H1 (cell line): ENCODE results near the gene BBC3. TPM values are rescaled to one million over a fixed set of nuclear protein-coding genes. Genes with fewer than 3 reads are reported as not detected.
A peak's percentile ranks its signal among the peaks of the same experiment; 100 is the strongest.

Experiments
- CTCF ChIA-PET: fragments of 300-600 bp; sonication (Branson Sonifier 250); formaldehyde crosslinking; loops from one replicate; lab custom pipeline; 2021; ENCODE audit not compliant: partially characterized antibody; lab: Charles Lee
- POLR2A ChIA-PET: fragments of 300-600 bp; sonication (Branson Sonifier 250); formaldehyde crosslinking; loops from one replicate; lab custom pipeline; 2021; ENCODE audit warnings: inconsistent platforms; ENCODE audit not compliant: partially characterized antibody; lab: Charles Lee
- DNase-seq, 2 experiments: peaks; one replicate each; pipeline versions ENCODE4 v3.0.0 to v3.0.0-alpha.2; 2010 to 2022; ENCODE audit warnings: low spot score in 2 of 2, low read depth in 1 of 2, mixed read lengths in 1 of 2
- FAIRE-seq: peaks from 2 replicates; lab custom pipeline; 2011; peaks lifted over from hg19 to GRCh38; lab: Jason Lieb, UNC
- H2AFZ ChIP-seq: 2 replicates; pipeline ENCODE4 v1.8.1; 2012; ENCODE audit warnings: low read length, inconsistent platforms
- H2AK5ac ChIP-seq: 2 replicates; pipeline ENCODE4 v1.6.1; 2013; ENCODE audit warnings: low read depth, low read length
- H2BK120ac ChIP-seq: replicated peaks from 2 replicates; pipeline ENCODE3; 2013; ENCODE audit warnings: low read depth, low read length, inconsistent platforms
- H2BK12ac ChIP-seq: 2 replicates; pipeline ENCODE4 v1.6.1; 2013; ENCODE audit warnings: low read depth, low read length
- H2BK15ac ChIP-seq: 2 replicates; pipeline ENCODE4 v1.6.1; 2013; ENCODE audit warnings: low read length
- H2BK20ac ChIP-seq: 2 replicates; pipeline ENCODE4 v1.6.1; 2013; ENCODE audit warnings: low read length
- H2BK5ac ChIP-seq: 2 replicates; pipeline ENCODE4 v1.6.1; 2013; ENCODE audit warnings: low read depth, low read length
- H3K14ac ChIP-seq: 2 replicates; pipeline ENCODE4 v1.6.1; 2013; ENCODE audit warnings: inconsistent platforms; ENCODE audit not compliant: insufficient read length
- H3K18ac ChIP-seq: 2 replicates; pipeline ENCODE4 v1.6.1; 2013; ENCODE audit warnings: low read length; ENCODE audit errors: extremely low read depth
- H3K23ac ChIP-seq: 2 replicates; pipeline ENCODE4 v1.6.1; 2013; ENCODE audit warnings: inconsistent platforms; ENCODE audit not compliant: insufficient read length
- H3K23me2 ChIP-seq: 2 replicates; pipeline ENCODE4 v1.6.1; 2013; ENCODE audit warnings: low read depth, low read length
- H3K27ac ChIP-seq: 2 replicates; pipeline ENCODE4 v1.6.1; 2011; ENCODE audit warnings: low read depth, low read length, inconsistent platforms
- H3K27me3 ChIP-seq, 4 experiments: replicated peaks in 1 of 4; 1 replicate in 1 of 4; 2 replicates in 3 of 4; pipeline versions ENCODE4 v1.6.1 to v1.8.1; 2011 to 2013; ENCODE audit warnings: low read length in 3 of 4, mild to moderate bottlenecking in 3 of 4, inconsistent platforms in 2 of 4, mixed read lengths in 2 of 4, moderate library complexity in 1 of 4; ENCODE audit not compliant: control insufficient read depth in 3 of 4, insufficient read depth in 3 of 4; ENCODE audit errors: extremely low read depth in 1 of 4
- H3K36me3 ChIP-seq, 4 experiments: 2 replicates each; pipeline versions ENCODE4 v1.6.1 to v1.8.1; 2011 to 2013; ENCODE audit warnings: mild to moderate bottlenecking in 4 of 4, low read length in 3 of 4, moderate library complexity in 2 of 4, control low read depth in 1 of 4, inconsistent platforms in 1 of 4; ENCODE audit not compliant: insufficient read depth in 4 of 4, control insufficient read depth in 2 of 4
- H3K4ac ChIP-seq: replicated peaks from 2 replicates; pipeline ENCODE3; 2013; ENCODE audit warnings: low read length, low read depth, mixed read lengths, inconsistent platforms; ENCODE audit not compliant: insufficient read length
- H3K4me1 ChIP-seq, 4 experiments: replicated peaks in 1 of 4; 1 replicate in 1 of 4; 2 replicates in 3 of 4; pipeline versions ENCODE4 v1.6.1 to v1.8.1; 2011 to 2013; ENCODE audit warnings: low read length in 3 of 4, inconsistent platforms in 2 of 4, mixed read lengths in 1 of 4; ENCODE audit not compliant: insufficient read depth in 4 of 4, control insufficient read depth in 3 of 4
- H3K4me2 ChIP-seq, 2 experiments: 2 replicates each; pipeline versions ENCODE4 v1.6.1 to v1.8.1; 2011 to 2013; ENCODE audit warnings: low read depth in 2 of 2, low read length in 2 of 2, control low read depth in 1 of 2, inconsistent platforms in 1 of 2, mild to moderate bottlenecking in 1 of 2; ENCODE audit not compliant: insufficient read depth in 1 of 2
- H3K4me3 ChIP-seq, 4 experiments: fragments of 200-600, 300-600 bp in 1 of 4; sonication (generic), shearing (Covaris generic), sonication (Bioruptor Twin) in 1 of 4; 2 replicates each; pipeline versions ENCODE4 v1.5.1 to v1.8.1; 2011 to 2016; ENCODE audit warnings: low read length in 4 of 4, low read depth in 3 of 4, control low read depth in 2 of 4, inconsistent platforms in 2 of 4, mild to moderate bottlenecking in 2 of 4, mixed read lengths in 1 of 4, moderate library complexity in 1 of 4; ENCODE audit not compliant: insufficient read depth in 2 of 4; ENCODE audit errors: extremely low read depth in 1 of 4
- H3K56ac ChIP-seq: replicated peaks from 2 replicates; pipeline ENCODE3; 2013; ENCODE audit warnings: low read depth, mild to moderate bottlenecking, mixed read lengths, low read length, inconsistent platforms; ENCODE audit not compliant: insufficient read length
- H3K79me1 ChIP-seq: 2 replicates; pipeline ENCODE4 v1.6.1; 2013; ENCODE audit warnings: low read depth, low read length, control low read depth
- H3K79me2 ChIP-seq, 2 experiments: 2 replicates each; pipeline versions ENCODE4 v1.6.1 to v1.8.1; 2012 to 2013; ENCODE audit warnings: low read length in 2 of 2, mild to moderate bottlenecking in 2 of 2, inconsistent platforms in 1 of 2; ENCODE audit not compliant: insufficient read depth in 2 of 2, control insufficient read depth in 1 of 2
- H3K9ac ChIP-seq, 4 experiments: replicated peaks in 1 of 4; 1 replicate in 1 of 4; 2 replicates in 3 of 4; pipeline versions ENCODE4 v1.6.1 to v1.8.1; 2011 to 2013; ENCODE audit warnings: low read depth in 3 of 4, low read length in 3 of 4, control low read depth in 2 of 4, mild to moderate bottlenecking in 2 of 4, moderate library complexity in 2 of 4, inconsistent platforms in 1 of 4; ENCODE audit errors: extremely low read depth in 1 of 4
- H3K9me3 ChIP-seq, 2 experiments: 2 replicates each; pipeline versions ENCODE4 v1.6.1 to v1.8.1; 2012 to 2013; ENCODE audit warnings: mild to moderate bottlenecking in 2 of 2, moderate library complexity in 2 of 2, control low read depth in 1 of 2, inconsistent platforms in 1 of 2, low read depth in 1 of 2, low read length in 1 of 2, mixed read lengths in 1 of 2; ENCODE audit not compliant: insufficient read depth in 2 of 2
- H4K20me1 ChIP-seq, 2 experiments: replicated peaks in 1 of 2; 2 replicates each; pipeline versions ENCODE3 to v1.8.1; 2011 to 2013; ENCODE audit warnings: inconsistent platforms in 2 of 2, low read length in 2 of 2, mild to moderate bottlenecking in 1 of 2; ENCODE audit not compliant: insufficient read depth in 2 of 2, control insufficient read depth in 1 of 2
- H4K5ac ChIP-seq: 2 replicates; pipeline ENCODE4 v1.6.1; 2013; ENCODE audit warnings: low read length, low read depth, mixed read lengths, inconsistent platforms; ENCODE audit not compliant: insufficient read length
- H4K8ac ChIP-seq: 2 replicates; pipeline ENCODE4 v1.8.0; 2013; ENCODE audit warnings: mild to moderate bottlenecking, moderate library complexity, low read length, inconsistent platforms; ENCODE audit not compliant: insufficient read depth; ENCODE audit errors: extremely low read depth
- H4K91ac ChIP-seq: replicated peaks from 2 replicates; pipeline ENCODE3; 2013; ENCODE audit warnings: low read length, mixed read lengths, inconsistent platforms; ENCODE audit not compliant: insufficient read length
- POLR2A ChIP-seq, 2 experiments: IDR thresholded peaks; 1 replicate in 1 of 2; 2 replicates in 1 of 2; pipeline ENCODE4 v1.6.1; 2011; ENCODE audit warnings: low read depth in 2 of 2, low read length in 2 of 2, mild to moderate bottlenecking in 2 of 2; ENCODE audit errors: control extremely low read depth in 1 of 2
- SIN3A ChIP-seq, 2 experiments: IDR thresholded peaks in 1 of 2; conservative IDR thresholded peaks in 1 of 2; 2 replicates each; pipeline ENCODE4 v1.6.1; 2011 to 2012; ENCODE audit warnings: low read length in 2 of 2, improper control_type of control experiment in 1 of 2, low read depth in 1 of 2, mild to moderate bottlenecking in 1 of 2
- WGBS, 2 experiments: shearing (Covaris generic) in 1 of 2; methylation state at CpG; one replicate each; pipeline versions ENCODE4 v1.1.6 to v1.1.7; 2013 to 2015; ENCODE audit warnings: low lambda C conversion rate in 2 of 2, mixed read lengths in 2 of 2, inconsistent platforms in 1 of 2, low coverage in 1 of 2, missing lambda C conversion rate in 1 of 2; ENCODE audit not compliant: insufficient replicate concordance in 2 of 2, insufficient coverage in 1 of 2, insufficient read length in 1 of 2; ENCODE audit errors: extremely low coverage in 1 of 2, missing lambda C conversion rate in 1 of 2; 5-methylcytosine and 5-hydroxymethylcytosine counted together
- polyA plus RNA-seq, 7 experiments: library from polyadenylated mRNA; depleted of rRNA in 3 of 7; stranded (reverse) in 5 of 7; unstranded in 2 of 7; fragments of >200 nt in 5 of 7; fragments of 200-250 nt in 2 of 7; gene quantifications; 1 replicate in 5 of 7; 2 replicates in 1 of 7; 4 replicates in 1 of 7; pipeline versions ENCODE4 v1.2.1 to v1.2.3, GENCODE V29; 2011 to 2013; ENCODE audit warnings: missing spikeins in 2 of 7, mixed read lengths in 2 of 7
- total RNA-seq: library from RNA; stranded (reverse); fragmentation: NEBNext Ultra II Directional; extraction: Animal tissue kit (Norgen Biotek cat#: 25700); gene quantifications from 2 replicates; pipeline ENCODE4 v1.2.1, GENCODE V29; 2021

BBC3 gene
- total and polyA plus RNA-seq, 2 of the 8 experiments (the other 6 are each of a cell fraction or from before 2014, with no cell fraction given), result 13.2 to 21.6 TPM

GRCh38 chr19:47232422-47233211, 1.6 kb upstream of the BBC3 start:
- ChIA-PET CTCF (interaction anchor here (1.0 to 8.3 kb wide), 3 partner anchors 12 to 24 kb away, joined by 4 to 85 read pairs (median 27); partner anchors contain the start of gene CCDC9), POLR2A (interaction anchor here (0.6 to 3.1 kb wide), 11 partner anchors 10 to 120 kb away, joined by 3 to 25 read pairs (median 4); no protein-coding TSS in a partner anchor)
- Histone ChIP-seq H2BK15ac (peak overlapping the region; percentile 95; the same call in 1 of the 2 replicates), H3K18ac (peak overlapping the region; percentile 96), H3K4ac (peak overlapping the region; percentile 10), H2AK5ac (peak overlapping the region; percentile 98), H2BK12ac (peak overlapping the region; percentile 100), H3K4me1 (peaks cover 12 to 29% (median 21%) of the 10 kb centered on the region in 4 experiments), H3K27ac (peak overlapping the region; percentile 65), H3K14ac (no peak overlapping the region), H3K23ac (no peak overlapping the region), H2BK120ac (peak overlapping the region; percentile 99), H4K5ac (peak overlapping the region; percentile 89), H3K56ac (peak overlapping the region; percentile 2), H2AFZ (0 out of 2 replicates have a peak overlapping the region, but pooled peaks have one; percentile 16), H3K4me3 (no peak overlapping the region), H3K4me2 (peak overlapping the region in 1 of 2 experiments; percentile 94; a peak in 1 of 4 replicates), H4K20me1 (peaks cover 14 to 16% of the 10 kb centered on the region in 2 experiments), H3K23me2 (peaks cover 28% of the 10 kb centered on the region), H3K9ac (no peak overlapping the region), H2BK20ac (peak overlapping the region; percentile 99; the same call in 1 of the 2 replicates), H4K91ac (peak overlapping the region; percentile 99), H3K9me3 (no peaks in the 10 kb centered on the region), H3K79me2 (peaks cover 5 to 25% of the 10 kb centered on the region in 2 experiments; a peak in 2 of 4 replicates), H3K79me1 (peaks cover 16% of the 10 kb centered on the region), H2BK5ac (peak overlapping the region; percentile 99), H3K36me3 (no peaks in the 10 kb centered on the region), H3K27me3 (no peaks in the 10 kb centered on the region; a peak in 2 of 7 replicates), H4K8ac (no peak overlapping the region)
- TF ChIP-seq POLR2A (IDR thresholded peaks at IDR 0.05; ENCODE audit: control extremely low read depth in 1 of 2, low read depth in 2 of 2, low read length in 2 of 2) (0 out of 3 replicates have a peak, but pooled peaks of 1 of the 2 experiments have one; percentile 48), SIN3A (conservative IDR thresholded peaks at IDR 0.05 in 1 of 2, IDR thresholded peaks at IDR 0.05 in 1 of 2; ENCODE audit: low read depth in 1 of 2, low read length in 2 of 2) (no peak)
- 81% methylated on average over 16 of the region's 16 CpGs; no CpG with 5 or more reads in 1 of the 2 experiments for WGBS, 2 experiments
- DNase-seq, result no peak
- no peak for FAIRE-seq
